Vagina (tissue), 2 donors: ENCODE data around the gene NELFB. TPM values are rescaled to one million over a fixed set of nuclear protein-coding genes. Genes with fewer than 3 reads are reported as not detected.

Experiments used
- DNase-seq, 2 donors: peaks; one replicate each; pipeline ENCODE4 v3.0.0-alpha.2; 2017; ENCODE audit errors: extremely low spot score in 2 of 2
- H3K27ac ChIP-seq: fragments of 200-600 bp; sonication (generic); one replicate; pipeline ENCODE4 v1.5.1; 2019
- H3K27me3 ChIP-seq: fragments of 200-600 bp; sonication (generic); one replicate; pipeline ENCODE4 v1.5.1; 2019
- H3K36me3 ChIP-seq, 2 donors: fragments of 200-600 bp; sonication (generic); one replicate each; pipeline ENCODE4 v1.5.1; 2017 to 2019
- H3K4me1 ChIP-seq: fragments of 200-600 bp; sonication (generic); one replicate; pipeline ENCODE4 v1.5.1; 2019
- H3K4me3 ChIP-seq, 2 donors: fragments of 200-600 bp; sonication (generic); 1 replicate in 1 of 2; 2 replicates in 1 of 2; pipeline ENCODE4 v1.5.1; 2016 to 2019
- H3K9me3 ChIP-seq: fragments of 200-600 bp; sonication (generic); one replicate; pipeline ENCODE4 v1.5.1; 2019
- CTCF ChIP-seq, 3 experiments: fragments of 450-650 bp in 2 of 3; fragments of 200-600 bp in 1 of 3; sonication (generic) in 1 of 3; IDR thresholded peaks; one replicate each; pipeline ENCODE4 v1.5.1; 2017 to 2019; ENCODE audit warnings: antibody characterized with exemption in 3 of 3, mild to moderate bottlenecking in 2 of 3, moderate library complexity in 2 of 3
- POLR2A ChIP-seq, 2 donors: fragments of 450-650 bp; IDR thresholded peaks; one replicate each; pipeline ENCODE4 v1.6.1; 2017; ENCODE audit warnings: antibody characterized with exemption in 2 of 2, mild to moderate bottlenecking in 2 of 2, moderate library complexity in 2 of 2
- POLR2AphosphoS5 ChIP-seq, 2 donors: sonication (generic); formaldehyde crosslinking; IDR thresholded peaks; one replicate each; pipeline ENCODE4 v1.9.0; 2017; ENCODE audit warnings: antibody characterized with exemption in 2 of 2, mild to moderate bottlenecking in 2 of 2, low read depth in 1 of 2; ENCODE audit not compliant: insufficient read depth in 1 of 2
- intact Hi-C: fragments of 100-400 bp; cut with DNase I; formaldehyde crosslinking; loops from one replicate; pipeline ENCODE4 v1.15.1; 2023
- total RNA-seq: library from RNA; depleted of rRNA; stranded (reverse); fragments of >200 nt; gene quantifications from one replicate; pipeline ENCODE4 v1.2.3, GENCODE V29; 2016

The NELFB gene
- total RNA-seq, 1 donor from 2014 or later, result 44.0 TPM

GRCh38 chr9:137305798-137306065 is 50.6 kb downstream of the NELFB start:
- no peaks in the 10 kb centered on the region for H3K9me3 ChIP-seq
- no peaks in the 10 kb centered on the region for H3K36me3 ChIP-seq
- peak overlapping the region; percentile 76 for H3K27ac ChIP-seq
- intact Hi-C loops, result no loop called here
- TF ChIP-seq POLR2A (IDR thresholded peaks at IDR 0.05) (no peak), CTCF (IDR thresholded peaks at IDR 0.05) (no peak)
- H3K4me1 ChIP-seq, result peaks cover 61% of the 10 kb centered on the region
- peak overlapping the region; percentile 24 to 25 for H3K4me3 ChIP-seq
- H3K27me3 ChIP-seq, result no peaks in the 10 kb centered on the region
- no peak for DNase-seq

GRCh38 chr9:137306066-137306849 is 51.1 kb downstream of the NELFB start:
- DNase-seq, result no peak
- Histone ChIP-seq H3K36me3 (no peaks in the 10 kb centered on the region), H3K27me3 (no peaks in the 10 kb centered on the region), H3K27ac (peak overlapping the region; percentile 76), H3K4me1 (peaks cover 64% of the 10 kb centered on the region), H3K4me3 (peak overlapping the region in 1 of 2 donors; percentile 3), H3K9me3 (no peaks in the 10 kb centered on the region)
- TF ChIP-seq POLR2AphosphoS5 (IDR thresholded peaks at IDR 0.05; ENCODE audit: insufficient read depth in 1 of 2, low read depth in 1 of 2), result no peak
- no peak for TF ChIP-seq POLR2A (IDR thresholded peaks at IDR 0.05)
- no peak for TF ChIP-seq CTCF (IDR thresholded peaks at IDR 0.05)
- intact Hi-C loops, result no loop called here

- H3K27ac ChIP-seq, result no peak overlapping the region
- H3K27me3 ChIP-seq, result no peaks in the 10 kb centered on the region
- no peak for DNase-seq
- H3K4me1 ChIP-seq, result peaks cover 67% of the 10 kb centered on the region
- no peaks in the 10 kb centered on the region for H3K36me3 ChIP-seq
- H3K9me3 ChIP-seq, result no peaks in the 10 kb centered on the region
- intact Hi-C loops, result no loop called here
- H3K4me3 ChIP-seq, result no peak overlapping the region
- TF ChIP-seq POLR2A (IDR thresholded peaks at IDR 0.05) (no peak), CTCF (IDR thresholded peaks at IDR 0.05) (no peak), POLR2AphosphoS5 (IDR thresholded peaks at IDR 0.05; ENCODE audit: insufficient read depth in 1 of 2, low read depth in 1 of 2) (no peak)
Observed at GRCh38 chr9:137306850-137307254, 51.7 kb downstream of the NELFB start.

GRCh38 chr9:137307255-137308056 is 52.3 kb downstream of the NELFB start:
- H3K9me3 ChIP-seq, result no peaks in the 10 kb centered on the region
- intact Hi-C loops, result no loop called here
- H3K27ac ChIP-seq, result no peak overlapping the region
- H3K27me3 ChIP-seq, result no peaks in the 10 kb centered on the region
- H3K36me3 ChIP-seq, result no peaks in the 10 kb centered on the region
- H3K4me3 ChIP-seq, result no peak overlapping the region
- TF ChIP-seq CTCF (IDR thresholded peaks at IDR 0.05) (no peak), POLR2AphosphoS5 (IDR thresholded peaks at IDR 0.05; ENCODE audit: insufficient read depth in 1 of 2, low read depth in 1 of 2) (no peak), POLR2A (IDR thresholded peaks at IDR 0.05) (no peak)
- H3K4me1 ChIP-seq, result peaks cover 72% of the 10 kb centered on the region
- DNase-seq, result no peak
